ENCODE data around the gene WDR37. TPM values are rescaled to one million over a fixed set of nuclear protein-coding genes. Genes with fewer than 3 reads are reported as not detected.

The WDR37 gene
- total and polyA plus RNA-seq, 2 donors (not counting 1 experiment from before 2014, with no cell fraction given): 17.3 to 33.2 TPM

DNA sequence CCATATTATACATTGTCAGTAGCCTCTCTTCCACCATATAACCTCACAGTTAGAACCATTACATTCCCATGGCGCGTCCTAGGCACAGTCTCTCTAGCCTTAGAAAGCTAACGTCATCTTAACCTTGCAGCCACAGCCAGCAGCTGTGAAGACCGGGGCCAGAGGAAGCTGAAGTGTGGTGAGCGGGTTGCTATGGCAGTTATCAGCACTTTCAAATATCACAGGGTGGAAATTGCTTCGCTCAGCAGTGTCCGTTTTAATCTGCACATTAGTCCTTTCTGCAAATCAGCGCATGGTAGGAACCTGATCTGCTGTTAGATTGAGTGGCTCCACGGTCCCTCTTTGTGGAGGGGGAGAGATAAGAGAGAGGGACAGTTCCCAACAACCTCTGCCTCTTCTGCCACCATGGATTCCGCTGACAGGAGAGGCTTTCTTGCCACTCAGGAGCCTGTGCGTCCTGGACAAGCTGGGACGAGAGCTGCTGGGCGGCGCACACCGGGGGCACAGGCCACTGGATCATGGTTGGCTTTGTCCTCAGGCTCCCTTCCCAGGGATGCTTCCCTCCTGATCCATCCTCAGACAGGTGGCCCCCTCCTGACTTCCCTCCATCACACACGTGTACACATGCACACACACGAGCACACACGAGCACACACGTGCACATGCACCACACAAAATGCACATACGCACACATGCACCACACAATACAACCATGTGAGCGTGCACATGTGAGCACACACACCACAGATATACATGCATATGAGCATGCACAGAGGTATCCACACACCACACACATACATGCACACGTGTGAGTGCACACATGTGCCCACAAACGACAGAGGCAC is 93.8 kb downstream of the WDR37 start:
- Histone ChIP-seq H3K36me3 (replicated peaks in 1 of 2; ENCODE audit: control extremely low read depth in 1 of 2, control insufficient read depth in 1 of 2, extremely low read depth in 1 of 2, insufficient read depth in 2 of 2, low read length in 1 of 2) (no peaks in the 10 kb centered on the region), H3K27me3 (replicated peaks in 1 of 4; ENCODE audit: control extremely low read depth in 1 of 4, control insufficient read depth in 3 of 4, insufficient read depth in 4 of 4, low read length in 3 of 4) (no peaks in the 10 kb centered on the region), H3K4me1 (ENCODE audit: control insufficient read depth in 2 of 2, insufficient read depth in 2 of 2, low read length in 2 of 2) (no peaks in the 10 kb centered on the region), H3K4me2 (replicated peaks; ENCODE audit: low read depth, low read length, poor library complexity, severe bottlenecking) (no peak overlapping the region), H3K79me2 (ENCODE audit: control insufficient read depth, insufficient read depth, low read length) (no peaks in the 10 kb centered on the region), H3K4me3 (ENCODE audit: control extremely low read depth in 1 of 5, extremely low read depth in 1 of 5, insufficient read depth in 1 of 5, low read depth in 2 of 5, low read length in 4 of 5) (no peak overlapping the region), H2AFZ (ENCODE audit: insufficient read depth, low read depth, low read length, poor library complexity, severe bottlenecking) (no peak overlapping the region), H3K9ac (ENCODE audit: low read length) (no peak overlapping the region), H4K20me1 (ENCODE audit: control insufficient read depth, insufficient read depth, low read length, poor library complexity, severe bottlenecking) (no peaks in the 10 kb centered on the region), H3K27ac (ENCODE audit: low read length in 2 of 2) (no peak overlapping the region), H3K9me3 (ENCODE audit: control extremely low read depth in 1 of 3, control insufficient read depth in 2 of 3, insufficient read depth in 1 of 3, low read length in 2 of 3) (peaks cover 0 to 20% (median 19%) of the 10 kb centered on the region in 3 donors)
- ChIA-PET CTCF (no interaction called here), POLR2A (no interaction called here)
- TF ChIP-seq EZH2 (IDR thresholded peaks at IDR 0.05; ENCODE audit: borderline replicate concordance, insufficient read depth, low read depth, low read length, poor library complexity, severe bottlenecking): no peak
- TF ChIP-seq, protein P1, sequence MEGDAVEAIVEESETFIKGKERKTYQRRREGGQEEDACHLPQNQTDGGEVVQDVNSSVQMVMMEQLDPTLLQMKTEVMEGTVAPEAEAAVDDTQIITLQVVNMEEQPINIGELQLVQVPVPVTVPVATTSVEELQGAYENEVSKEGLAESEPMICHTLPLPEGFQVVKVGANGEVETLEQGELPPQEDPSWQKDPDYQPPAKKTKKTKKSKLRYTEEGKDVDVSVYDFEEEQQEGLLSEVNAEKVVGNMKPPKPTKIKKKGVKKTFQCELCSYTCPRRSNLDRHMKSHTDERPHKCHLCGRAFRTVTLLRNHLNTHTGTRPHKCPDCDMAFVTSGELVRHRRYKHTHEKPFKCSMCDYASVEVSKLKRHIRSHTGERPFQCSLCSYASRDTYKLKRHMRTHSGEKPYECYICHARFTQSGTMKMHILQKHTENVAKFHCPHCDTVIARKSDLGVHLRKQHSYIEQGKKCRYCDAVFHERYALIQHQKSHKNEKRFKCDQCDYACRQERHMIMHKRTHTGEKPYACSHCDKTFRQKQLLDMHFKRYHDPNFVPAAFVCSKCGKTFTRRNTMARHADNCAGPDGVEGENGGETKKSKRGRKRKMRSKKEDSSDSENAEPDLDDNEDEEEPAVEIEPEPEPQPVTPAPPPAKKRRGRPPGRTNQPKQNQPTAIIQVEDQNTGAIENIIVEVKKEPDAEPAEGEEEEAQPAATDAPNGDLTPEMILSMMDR (IDR thresholded peaks at IDR 0.05): no peak
- intact Hi-C loops (cut with micrococcal nuclease): no loop called here
- H3K9me3 Mint-ChIP-seq (ENCODE audit: insufficient read depth): peaks cover 7% of the 10 kb centered on the region
- H3K27ac Mint-ChIP-seq: no peak overlapping the region
- no peaks in the 10 kb centered on the region for H3K4me1 Mint-ChIP-seq
- ATAC-seq (ENCODE audit: low read depth) (no peak), DNase-seq (no peak)
- peaks cover 20% of the 10 kb centered on the region for H3K27me3 Mint-ChIP-seq
- H3K4me3 Mint-ChIP-seq: no peak overlapping the region
- WGBS (ENCODE audit: insufficient coverage): 69% methylated on average over 19 of the region's 23 CpGs

DNA sequence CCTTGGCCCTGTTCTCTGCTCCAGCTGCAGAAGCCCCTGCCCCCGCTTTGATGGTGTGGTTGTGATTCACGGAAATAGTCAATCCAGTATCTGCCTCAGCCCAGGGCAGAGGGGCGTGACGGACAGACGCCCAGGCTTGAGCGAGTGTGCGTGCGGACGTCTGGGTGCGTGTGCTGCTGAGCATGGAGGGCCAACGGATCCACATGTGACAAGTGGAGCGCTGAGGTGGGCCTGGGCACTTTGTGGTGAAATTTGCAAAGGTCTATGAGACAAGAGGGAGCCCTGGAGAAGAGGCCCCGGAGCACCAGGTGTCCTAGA is 94.4 kb downstream of the WDR37 start:
- Mint-ChIP-seq H3K4me3 (no peak overlapping the region), H3K9me3 (ENCODE audit: insufficient read depth) (peaks cover 7% of the 10 kb centered on the region), H3K27me3 (peaks cover 26% of the 10 kb centered on the region), H3K27ac (no peak overlapping the region), H3K4me1 (no peaks in the 10 kb centered on the region)
- Histone ChIP-seq H3K4me2 (replicated peaks; ENCODE audit: low read depth, low read length, poor library complexity, severe bottlenecking) (no peak overlapping the region), H3K79me2 (ENCODE audit: control insufficient read depth, insufficient read depth, low read length) (no peaks in the 10 kb centered on the region), H3K4me3 (ENCODE audit: control extremely low read depth in 1 of 5, extremely low read depth in 1 of 5, insufficient read depth in 1 of 5, low read depth in 2 of 5, low read length in 4 of 5) (no peak overlapping the region), H3K36me3 (replicated peaks in 1 of 2; ENCODE audit: control extremely low read depth in 1 of 2, control insufficient read depth in 1 of 2, extremely low read depth in 1 of 2, insufficient read depth in 2 of 2, low read length in 1 of 2) (no peaks in the 10 kb centered on the region), H2AFZ (ENCODE audit: insufficient read depth, low read depth, low read length, poor library complexity, severe bottlenecking) (no peak overlapping the region), H4K20me1 (ENCODE audit: control insufficient read depth, insufficient read depth, low read length, poor library complexity, severe bottlenecking) (no peaks in the 10 kb centered on the region), H3K27ac (ENCODE audit: low read length in 2 of 2) (no peak overlapping the region), H3K9ac (ENCODE audit: low read length) (no peak overlapping the region), H3K9me3 (ENCODE audit: control extremely low read depth in 1 of 3, control insufficient read depth in 2 of 3, insufficient read depth in 1 of 3, low read length in 2 of 3) (peaks cover 0 to 17% (median 14%) of the 10 kb centered on the region in 3 donors), H3K27me3 (replicated peaks in 1 of 4; ENCODE audit: control extremely low read depth in 1 of 4, control insufficient read depth in 3 of 4, insufficient read depth in 4 of 4, low read length in 3 of 4) (no peaks in the 10 kb centered on the region), H3K4me1 (ENCODE audit: control insufficient read depth in 2 of 2, insufficient read depth in 2 of 2, low read length in 2 of 2) (no peaks in the 10 kb centered on the region)
- ChIA-PET POLR2A (no interaction called here), CTCF (no interaction called here)
- DNase-seq (no peak), ATAC-seq (ENCODE audit: low read depth) (no peak)
- intact Hi-C loops (cut with micrococcal nuclease): no loop called here
- 87% methylated on average over 13 of the region's 13 CpGs for WGBS (ENCODE audit: insufficient coverage)
- TF ChIP-seq EZH2 (IDR thresholded peaks at IDR 0.05; ENCODE audit: borderline replicate concordance, insufficient read depth, low read depth, low read length, poor library complexity, severe bottlenecking): no peak
- TF ChIP-seq, protein P1 (IDR thresholded peaks at IDR 0.05): no peak

Measured in B cell (primary cell).